Duodenal mucosa (tissue), 2 donors: ENCODE results near the gene DNAH7.

Source experiments
- H3K27ac ChIP-seq: one replicate; pipeline ENCODE4 v1.7.0; 2013; ENCODE audit warnings: low read depth, low read length
- H3K27me3 ChIP-seq, 2 donors: one replicate each; pipeline ENCODE4 v1.7.0; 2013; ENCODE audit warnings: low read length in 2 of 2, control low read depth in 1 of 2; ENCODE audit not compliant: insufficient read depth in 2 of 2, control insufficient read depth in 1 of 2
- H3K36me3 ChIP-seq, 2 donors: one replicate each; pipeline ENCODE4 v1.7.0; 2013; ENCODE audit warnings: low read length in 2 of 2, control low read depth in 1 of 2; ENCODE audit not compliant: insufficient read depth in 2 of 2, control insufficient read depth in 1 of 2
- H3K4me1 ChIP-seq, 2 donors: one replicate each; pipeline ENCODE4 v1.7.0; 2013; ENCODE audit warnings: low read length in 2 of 2, control low read depth in 1 of 2; ENCODE audit not compliant: insufficient read depth in 2 of 2, control insufficient read depth in 1 of 2
- H3K4me3 ChIP-seq, 2 donors: one replicate each; pipeline ENCODE4 v1.7.0; 2013; ENCODE audit warnings: low read length in 2 of 2, low read depth in 1 of 2
- H3K9ac ChIP-seq, 2 donors: one replicate each; pipeline ENCODE4 v1.7.0; 2013; ENCODE audit warnings: low read length in 2 of 2, low read depth in 1 of 2
- H3K9me3 ChIP-seq, 2 donors: one replicate each; pipeline ENCODE4 v1.7.0; 2013; ENCODE audit warnings: low read length in 2 of 2, control low read depth in 1 of 2; ENCODE audit not compliant: control insufficient read depth in 1 of 2

The DNAH7 gene

GRCh38 chr2:195985741-195986140, 82.9 kb downstream of the DNAH7 start:
- Histone ChIP-seq H3K36me3 (no peaks in the 10 kb centered on the region), H3K4me1 (no peaks in the 10 kb centered on the region), H3K27me3 (no peaks in the 10 kb centered on the region), H3K4me3 (no peak overlapping the region), H3K9me3 (no peaks in the 10 kb centered on the region), H3K9ac (no peak overlapping the region), H3K27ac (no peak overlapping the region)

GRCh38 chr2:195984923-195985726, 83.5 kb downstream of the DNAH7 start:
- H3K4me1 ChIP-seq = no peaks in the 10 kb centered on the region
- no peaks in the 10 kb centered on the region for H3K27me3 ChIP-seq
- H3K27ac ChIP-seq = no peak overlapping the region
- H3K9me3 ChIP-seq = no peaks in the 10 kb centered on the region
- H3K9ac ChIP-seq = no peak overlapping the region
- H3K4me3 ChIP-seq = no peak overlapping the region
- no peaks in the 10 kb centered on the region for H3K36me3 ChIP-seq

GRCh38 chr2:195967336-195967735, 101.3 kb downstream of the DNAH7 start:
- no peak overlapping the region for H3K4me3 ChIP-seq
- no peaks in the 10 kb centered on the region for H3K27me3 ChIP-seq
- H3K9ac ChIP-seq = no peak overlapping the region
- H3K27ac ChIP-seq = no peak overlapping the region
- no peaks in the 10 kb centered on the region for H3K9me3 ChIP-seq
- no peaks in the 10 kb centered on the region for H3K4me1 ChIP-seq
- no peaks in the 10 kb centered on the region for H3K36me3 ChIP-seq

GRCh38 chr2:195961873-195962272, 106.8 kb downstream of the DNAH7 start:
- Histone ChIP-seq H3K27ac (no peak overlapping the region), H3K36me3 (no peaks in the 10 kb centered on the region)

GRCh38 chr2:195959341-195959740, 109.3 kb downstream of the DNAH7 start:
- Histone ChIP-seq H3K9ac (no peak overlapping the region), H3K27ac (no peak overlapping the region), H3K4me3 (no peak overlapping the region), H3K4me1 (no peaks in the 10 kb centered on the region), H3K9me3 (no peaks in the 10 kb centered on the region), H3K36me3 (no peaks in the 10 kb centered on the region), H3K27me3 (no peaks in the 10 kb centered on the region)

More at GRCh38 chr2:195961873-195962272, 106.8 kb downstream of the DNAH7 start:
- Histone ChIP-seq H3K27me3 (no peaks in the 10 kb centered on the region), H3K4me1 (no peaks in the 10 kb centered on the region), H3K9ac (no peak overlapping the region), H3K9me3 (no peaks in the 10 kb centered on the region), H3K4me3 (no peak overlapping the region)

- H3K27ac ChIP-seq = no peak overlapping the region
- no peak overlapping the region for H3K9ac ChIP-seq
- no peaks in the 10 kb centered on the region for H3K9me3 ChIP-seq
- H3K27me3 ChIP-seq = no peaks in the 10 kb centered on the region
- H3K4me3 ChIP-seq = no peak overlapping the region
- no peaks in the 10 kb centered on the region for H3K4me1 ChIP-seq
- no peaks in the 10 kb centered on the region for H3K36me3 ChIP-seq
Measured at GRCh38 chr2:195956725-195957124, 111.9 kb downstream of the DNAH7 start.

- Histone ChIP-seq H3K27ac (no peak overlapping the region), H3K9me3 (no peaks in the 10 kb centered on the region), H3K4me1 (no peaks in the 10 kb centered on the region), H3K27me3 (no peaks in the 10 kb centered on the region), H3K36me3 (no peaks in the 10 kb centered on the region), H3K4me3 (no peak overlapping the region), H3K9ac (no peak overlapping the region)
Measured at GRCh38 chr2:195945056-195945455, 123.6 kb downstream of the DNAH7 start.

- Histone ChIP-seq H3K9ac (no peak overlapping the region), H3K36me3 (no peaks in the 10 kb centered on the region), H3K9me3 (no peaks in the 10 kb centered on the region), H3K4me1 (no peaks in the 10 kb centered on the region), H3K27ac (no peak overlapping the region), H3K27me3 (no peaks in the 10 kb centered on the region), H3K4me3 (no peak overlapping the region)
Measured at GRCh38 chr2:195937176-195937575, 131.5 kb downstream of the DNAH7 start.

- Histone ChIP-seq H3K4me3 (no peak overlapping the region), H3K9me3 (no peaks in the 10 kb centered on the region), H3K4me1 (no peaks in the 10 kb centered on the region), H3K36me3 (no peaks in the 10 kb centered on the region), H3K27ac (no peak overlapping the region), H3K27me3 (no peaks in the 10 kb centered on the region), H3K9ac (no peak overlapping the region)
Measured at GRCh38 chr2:195934484-195934883, 134.2 kb downstream of the DNAH7 start.

GRCh38 chr2:195929531-195929930, 139.1 kb downstream of the DNAH7 start:
- H3K4me1 ChIP-seq = no peaks in the 10 kb centered on the region
- no peaks in the 10 kb centered on the region for H3K36me3 ChIP-seq
- H3K27me3 ChIP-seq = no peaks in the 10 kb centered on the region
- no peak overlapping the region for H3K4me3 ChIP-seq
- no peaks in the 10 kb centered on the region for H3K9me3 ChIP-seq
- H3K9ac ChIP-seq = no peak overlapping the region
- H3K27ac ChIP-seq = no peak overlapping the region
